Measurements from ENCODE around the gene SMAD1. TPM values are rescaled to one million over a fixed set of nuclear protein-coding genes. Genes with fewer than 3 reads are reported as not detected.
A peak's percentile ranks its signal among the peaks of the same experiment; 100 is the strongest.

SMAD1 gene
- total RNA-seq, 1 donor from 2014 or later, result 57.5 TPM

- H3K27ac Mint-ChIP-seq (ENCODE audit: unreplicated experiment), result no peak overlapping the region
- H3K4me1 Mint-ChIP-seq (ENCODE audit: low read depth, unreplicated experiment), result peaks cover 13% of the 10 kb centered on the region
- peaks cover 10% of the 10 kb centered on the region for H3K27me3 Mint-ChIP-seq (ENCODE audit: unreplicated experiment)
- H3K9me3 Mint-ChIP-seq (ENCODE audit: unreplicated experiment), result peaks cover 9% of the 10 kb centered on the region
- peak; percentile 64 for DNase-seq
- no peak for TF ChIP-seq CTCF (IDR thresholded peaks at IDR 0.05; ENCODE audit: partially characterized antibody, unreplicated experiment)
- H3K36me3 Mint-ChIP-seq (ENCODE audit: unreplicated experiment), result no peaks in the 10 kb centered on the region
- H3K4me3 Mint-ChIP-seq (ENCODE audit: unreplicated experiment), result no peak overlapping the region
These were observed 770 bp downstream of the SMAD1 start for GRCh38 chr4:145482209-145483037.

- no peak for DNase-seq
- peaks cover 10% of the 10 kb centered on the region for H3K27me3 Mint-ChIP-seq (ENCODE audit: unreplicated experiment)
- peaks cover 9% of the 10 kb centered on the region for H3K9me3 Mint-ChIP-seq (ENCODE audit: unreplicated experiment)
- TF ChIP-seq CTCF (IDR thresholded peaks at IDR 0.05; ENCODE audit: partially characterized antibody, unreplicated experiment), result no peak
- H3K36me3 Mint-ChIP-seq (ENCODE audit: unreplicated experiment), result no peaks in the 10 kb centered on the region
- peaks cover 13% of the 10 kb centered on the region for H3K4me1 Mint-ChIP-seq (ENCODE audit: low read depth, unreplicated experiment)
- no peak overlapping the region for H3K27ac Mint-ChIP-seq (ENCODE audit: unreplicated experiment)
- no peak overlapping the region for H3K4me3 Mint-ChIP-seq (ENCODE audit: unreplicated experiment)
These were observed 1.9 kb downstream of the SMAD1 start for GRCh38 chr4:145483514-145483913.

- no peaks in the 10 kb centered on the region for H3K36me3 Mint-ChIP-seq (ENCODE audit: unreplicated experiment)
- peaks cover 7% of the 10 kb centered on the region for H3K27me3 Mint-ChIP-seq (ENCODE audit: unreplicated experiment)
- peaks cover 13% of the 10 kb centered on the region for H3K4me1 Mint-ChIP-seq (ENCODE audit: low read depth, unreplicated experiment)
- TF ChIP-seq CTCF (IDR thresholded peaks at IDR 0.05; ENCODE audit: partially characterized antibody, unreplicated experiment), result no peak
- peaks cover 9% of the 10 kb centered on the region for H3K9me3 Mint-ChIP-seq (ENCODE audit: unreplicated experiment)
- H3K4me3 Mint-ChIP-seq (ENCODE audit: unreplicated experiment), result no peak overlapping the region
- H3K27ac Mint-ChIP-seq (ENCODE audit: unreplicated experiment), result no peak overlapping the region
- no peak for DNase-seq
These were observed 2.7 kb downstream of the SMAD1 start for GRCh38 chr4:145484225-145484846.

- TF ChIP-seq CTCF (IDR thresholded peaks at IDR 0.05; ENCODE audit: partially characterized antibody, unreplicated experiment), result no peak
- Mint-ChIP-seq H3K27ac (ENCODE audit: unreplicated experiment) (peak overlapping the region; percentile 35), H3K4me3 (ENCODE audit: unreplicated experiment) (no peak overlapping the region), H3K27me3 (ENCODE audit: unreplicated experiment) (peaks cover 6% of the 10 kb centered on the region), H3K36me3 (ENCODE audit: unreplicated experiment) (no peaks in the 10 kb centered on the region), H3K9me3 (ENCODE audit: unreplicated experiment) (peaks cover 9% of the 10 kb centered on the region), H3K4me1 (ENCODE audit: low read depth, unreplicated experiment) (peaks cover 13% of the 10 kb centered on the region)
- no peak for DNase-seq
These were observed 3.5 kb downstream of the SMAD1 start for GRCh38 chr4:145485120-145485519.

- Mint-ChIP-seq H3K36me3 (ENCODE audit: unreplicated experiment) (no peaks in the 10 kb centered on the region), H3K4me3 (ENCODE audit: unreplicated experiment) (no peak overlapping the region), H3K4me1 (ENCODE audit: low read depth, unreplicated experiment) (peaks cover 3% of the 10 kb centered on the region), H3K27me3 (ENCODE audit: unreplicated experiment) (no peaks in the 10 kb centered on the region), H3K27ac (ENCODE audit: unreplicated experiment) (no peak overlapping the region), H3K9me3 (ENCODE audit: unreplicated experiment) (no peaks in the 10 kb centered on the region)
- no peak for DNase-seq
- TF ChIP-seq CTCF (IDR thresholded peaks at IDR 0.05; ENCODE audit: partially characterized antibody, unreplicated experiment), result no peak
These were observed 5.0 kb downstream of the SMAD1 start for GRCh38 chr4:145486603-145487002.
